HS-5 (cell line): Measurements from ENCODE around the gene CDC42EP3.

Experiments used
- DNase-seq: peaks from one replicate; pipeline ENCODE4 v3.0.0-alpha.2; 2012; ENCODE audit warnings: low read depth

CDC42EP3 gene, protein sequence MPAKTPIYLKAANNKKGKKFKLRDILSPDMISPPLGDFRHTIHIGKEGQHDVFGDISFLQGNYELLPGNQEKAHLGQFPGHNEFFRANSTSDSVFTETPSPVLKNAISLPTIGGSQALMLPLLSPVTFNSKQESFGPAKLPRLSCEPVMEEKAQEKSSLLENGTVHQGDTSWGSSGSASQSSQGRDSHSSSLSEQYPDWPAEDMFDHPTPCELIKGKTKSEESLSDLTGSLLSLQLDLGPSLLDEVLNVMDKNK

DNA sequence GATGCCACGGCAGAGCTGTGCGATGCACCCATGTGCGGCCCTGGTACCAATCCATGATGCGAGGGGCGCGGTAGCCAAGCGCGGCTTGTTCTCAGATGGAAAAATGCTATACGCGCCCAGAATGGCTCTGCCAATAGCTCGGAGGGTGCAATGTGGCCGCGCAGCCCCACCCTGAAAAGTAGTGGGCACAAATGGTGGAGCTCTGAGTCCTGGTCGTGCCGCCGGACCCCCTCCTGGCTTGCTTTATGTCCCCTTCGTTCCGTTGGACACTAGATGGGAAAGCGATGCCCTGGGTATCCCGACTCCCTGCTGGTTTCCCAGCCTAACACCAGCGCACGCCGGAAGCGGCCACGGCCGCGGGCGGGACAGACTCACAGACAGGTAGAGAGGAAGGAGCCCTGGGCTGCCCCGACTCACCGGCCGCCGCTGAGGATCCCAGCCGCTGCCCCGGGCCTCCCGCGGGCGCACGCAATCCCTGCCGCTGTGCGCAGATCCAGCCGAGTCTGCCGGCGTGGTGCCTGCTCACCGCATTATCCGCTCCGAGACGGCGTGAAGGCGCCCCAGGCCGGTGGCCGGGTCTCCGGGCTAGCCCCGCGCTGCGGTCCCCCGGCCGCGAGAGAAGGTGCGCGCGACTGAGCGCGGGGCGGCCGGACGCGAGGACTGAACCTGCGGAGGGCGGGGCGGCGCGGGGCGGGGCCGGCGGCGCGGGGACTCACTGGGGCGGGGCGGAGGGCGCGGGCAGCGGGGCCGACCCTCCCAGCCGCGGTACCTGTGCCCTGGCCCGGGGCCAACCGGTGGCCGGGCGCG, at the start of gene CDC42EP3:
Gene CDC42EP3 (minus strand): TSS at position 634 of the 807 bp plus-strand sequence. CDS start 25,055 bp downstream, outside the sequence.
- DNase-seq: no peak

DNA sequence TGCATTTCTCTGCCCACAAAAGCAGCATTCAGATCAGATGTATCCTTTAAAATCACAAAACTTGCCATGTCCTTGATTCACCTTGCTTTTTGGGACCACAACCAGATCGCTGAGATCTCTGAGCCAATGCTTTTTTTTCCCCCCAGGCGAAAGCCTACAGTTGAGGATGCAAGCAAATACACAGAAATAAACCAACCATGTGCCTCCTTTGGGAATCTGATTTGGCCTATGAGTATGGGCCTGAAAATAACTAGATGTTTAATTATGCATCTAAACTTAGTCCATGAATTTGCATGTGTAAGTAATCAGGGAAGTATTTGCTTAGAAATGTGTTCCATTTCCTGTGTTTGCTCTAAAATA, 49.7 kb upstream of the CDC42EP3 start:
- DNase-seq: no peak

DNA sequence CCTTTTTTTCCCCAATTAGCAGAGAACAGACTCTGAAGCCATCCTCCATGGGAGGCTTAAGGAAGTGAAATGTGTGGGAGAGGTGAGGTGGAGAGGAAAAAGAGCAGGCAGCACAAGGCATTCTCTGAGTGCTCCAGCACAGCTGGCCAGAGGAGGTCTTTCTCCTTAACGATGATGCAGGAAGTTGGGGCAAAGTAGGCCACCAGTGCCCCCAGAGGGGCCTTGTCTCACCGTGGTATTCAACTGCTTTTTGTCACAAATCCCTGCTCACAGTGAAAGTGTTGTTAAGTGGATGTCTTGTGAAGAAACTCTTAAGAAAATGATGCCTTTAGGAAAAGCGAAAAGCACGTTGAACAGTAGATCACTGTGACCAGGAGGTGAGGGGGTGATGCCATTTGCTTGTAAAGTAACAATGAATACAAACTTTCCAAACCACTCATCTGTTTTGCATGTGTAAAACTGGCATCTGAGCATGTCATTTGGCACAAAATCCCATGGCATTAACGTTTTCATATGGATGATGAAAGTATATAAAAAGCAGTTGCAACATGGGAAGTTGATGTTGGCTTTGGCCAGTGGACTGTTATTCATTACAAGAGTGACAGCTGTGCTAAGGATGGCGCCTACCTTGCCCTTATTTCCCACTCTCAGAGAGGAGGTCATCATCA, 49.2 kb upstream of the CDC42EP3 start:
- no peak for DNase-seq

DNA sequence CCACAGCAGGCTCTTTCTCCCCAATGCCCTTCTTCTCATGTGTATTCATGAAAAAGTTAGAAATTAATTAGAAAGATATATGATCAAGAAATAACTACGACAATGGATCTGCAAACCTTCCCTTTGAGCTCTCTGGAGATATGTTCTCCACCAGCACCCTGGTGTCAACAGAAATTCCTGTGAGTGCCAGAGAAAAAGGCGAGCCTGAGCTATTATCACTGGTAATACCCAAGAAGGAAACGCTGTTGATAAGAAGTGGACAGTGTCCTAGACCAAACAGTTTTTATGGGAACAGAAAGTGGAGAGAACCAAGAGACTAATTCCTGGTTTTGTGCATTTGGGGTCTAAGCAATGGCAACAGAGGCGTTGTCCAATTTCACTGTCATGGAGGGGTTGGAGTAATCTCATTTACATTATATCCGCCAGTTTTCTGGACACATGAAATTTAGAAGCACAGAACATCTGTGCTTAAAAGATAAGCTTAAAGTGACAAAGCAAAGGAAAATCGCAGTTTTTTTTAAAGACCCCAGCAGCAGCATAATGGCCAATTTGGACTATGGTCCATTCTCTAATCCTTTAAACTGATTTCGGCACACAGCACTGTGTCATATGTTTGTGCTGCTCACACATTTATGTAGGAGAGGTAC, 47.2 kb upstream of the CDC42EP3 start:
- no peak for DNase-seq

DNA sequence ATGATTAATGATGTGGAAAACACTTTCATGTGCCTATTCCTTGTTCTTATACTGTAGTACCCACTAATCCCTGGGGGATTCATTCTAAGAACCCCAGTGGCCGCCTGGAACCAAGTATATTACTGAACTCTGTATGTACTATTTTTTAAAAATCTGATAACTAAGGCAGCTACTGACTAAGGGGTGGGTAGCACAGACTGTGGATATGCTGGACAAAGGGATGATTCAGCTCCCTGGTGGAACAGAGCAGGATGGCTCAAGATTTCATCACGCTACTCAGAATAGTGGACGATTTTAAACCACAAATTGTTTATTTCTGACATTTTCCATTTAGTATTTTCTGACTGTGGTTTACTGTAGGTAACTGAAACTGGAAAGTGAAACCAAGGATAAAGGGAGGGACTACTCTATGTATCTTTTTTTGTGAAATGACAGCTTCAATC, 41.8 kb upstream of the CDC42EP3 start:
- DNase-seq: peak; percentile 86

DNA sequence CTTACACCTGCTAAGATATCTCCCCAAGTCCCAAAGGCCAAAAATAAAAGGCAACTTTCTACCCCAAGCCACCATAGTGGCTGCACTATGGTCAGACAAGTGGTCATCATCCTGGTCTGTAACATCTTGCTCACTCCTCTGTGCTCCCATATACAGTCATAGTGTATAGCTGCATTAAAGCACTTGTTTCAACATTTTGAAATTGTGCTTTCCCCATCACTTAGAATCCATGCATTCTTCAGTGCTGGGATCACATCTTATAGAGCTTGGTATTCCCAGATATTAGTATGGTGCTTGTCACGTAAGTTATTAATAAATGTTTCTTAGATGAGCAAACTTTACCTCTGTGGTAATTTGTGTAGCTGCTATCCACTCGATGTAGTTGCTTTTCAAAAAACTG, 40.4 kb upstream of the CDC42EP3 start:
- peak; percentile 93 for DNase-seq

DNA sequence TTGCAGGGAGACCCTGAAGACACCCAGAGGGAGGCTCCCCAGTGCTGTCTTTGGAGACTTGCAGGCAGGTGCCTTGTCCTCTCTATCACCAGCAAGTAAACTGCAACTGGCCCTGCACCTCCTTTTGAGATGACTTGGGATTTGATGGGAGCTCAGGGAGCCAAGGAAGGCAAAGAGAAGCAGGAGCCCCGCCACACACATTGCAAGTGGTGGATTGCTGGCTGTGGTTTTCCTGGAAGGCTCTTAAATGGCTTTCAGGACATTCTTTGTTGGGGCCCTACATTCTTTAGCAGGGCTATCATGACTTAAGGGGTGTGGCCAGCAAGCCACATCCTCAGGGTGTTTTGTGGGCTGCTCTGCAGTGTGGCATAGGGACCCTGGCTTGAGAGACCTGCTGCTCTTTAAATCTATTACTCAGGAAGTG, 39.9 kb upstream of the CDC42EP3 start:
- DNase-seq: peak; percentile 94

DNA sequence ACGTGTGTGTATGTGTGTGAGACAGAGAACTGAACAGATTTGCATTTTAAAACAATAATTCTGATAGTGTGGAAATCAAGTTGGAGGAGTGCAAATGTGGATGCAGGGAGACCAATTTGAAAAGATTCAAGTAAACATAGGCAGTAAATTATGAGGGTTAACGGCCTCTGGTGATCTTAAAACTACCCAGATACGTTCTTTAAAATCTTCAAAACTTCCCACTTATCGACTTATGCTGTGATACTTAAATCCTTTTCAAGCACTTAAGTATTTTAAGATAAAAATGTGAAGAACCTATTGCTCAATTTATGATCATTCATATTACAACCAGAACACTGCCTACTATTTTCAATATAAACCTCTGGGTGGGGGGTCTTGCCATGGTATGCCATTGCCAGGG, 37.7 kb upstream of the CDC42EP3 start:
- no peak for DNase-seq

DNA sequence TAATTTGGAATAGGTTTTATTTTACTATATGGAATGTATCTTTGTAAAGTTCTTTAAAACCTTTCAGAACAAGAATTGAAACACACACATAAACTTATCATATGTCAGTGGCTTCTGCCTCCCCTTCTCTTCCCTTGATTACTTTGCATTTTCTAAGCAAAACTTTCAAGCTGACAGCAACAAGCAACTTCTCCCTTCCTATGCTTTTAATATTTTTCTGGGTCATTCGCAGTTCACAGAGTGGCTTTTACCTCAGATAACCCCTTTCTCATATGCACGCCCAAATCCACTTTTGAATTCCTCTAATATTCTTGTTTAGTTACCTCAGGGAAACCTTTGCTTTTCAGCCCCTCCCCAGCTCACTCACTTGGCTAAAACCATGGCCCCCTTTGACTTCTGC, 36.7 kb upstream of the CDC42EP3 start:
- DNase-seq: no peak

DNA sequence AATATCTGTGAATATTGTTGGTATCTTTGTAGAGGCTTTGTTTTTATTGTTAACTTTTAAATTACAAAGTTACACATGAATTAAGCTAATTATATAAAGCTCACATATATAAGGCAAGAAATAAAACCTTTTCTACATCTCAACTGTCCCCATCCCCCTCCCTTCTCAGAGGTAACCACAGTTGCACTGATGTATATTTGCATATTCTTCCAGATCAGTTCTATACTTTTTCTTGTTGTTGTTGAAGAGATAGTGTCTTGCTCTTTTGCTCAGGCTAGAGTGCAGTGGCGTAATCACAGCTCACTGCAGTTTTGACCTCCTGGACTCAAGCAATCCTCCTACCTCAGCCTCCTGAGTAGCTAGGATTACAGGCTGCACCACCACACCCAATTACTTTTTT, 36.0 kb upstream of the CDC42EP3 start:
- no peak for DNase-seq

DNA sequence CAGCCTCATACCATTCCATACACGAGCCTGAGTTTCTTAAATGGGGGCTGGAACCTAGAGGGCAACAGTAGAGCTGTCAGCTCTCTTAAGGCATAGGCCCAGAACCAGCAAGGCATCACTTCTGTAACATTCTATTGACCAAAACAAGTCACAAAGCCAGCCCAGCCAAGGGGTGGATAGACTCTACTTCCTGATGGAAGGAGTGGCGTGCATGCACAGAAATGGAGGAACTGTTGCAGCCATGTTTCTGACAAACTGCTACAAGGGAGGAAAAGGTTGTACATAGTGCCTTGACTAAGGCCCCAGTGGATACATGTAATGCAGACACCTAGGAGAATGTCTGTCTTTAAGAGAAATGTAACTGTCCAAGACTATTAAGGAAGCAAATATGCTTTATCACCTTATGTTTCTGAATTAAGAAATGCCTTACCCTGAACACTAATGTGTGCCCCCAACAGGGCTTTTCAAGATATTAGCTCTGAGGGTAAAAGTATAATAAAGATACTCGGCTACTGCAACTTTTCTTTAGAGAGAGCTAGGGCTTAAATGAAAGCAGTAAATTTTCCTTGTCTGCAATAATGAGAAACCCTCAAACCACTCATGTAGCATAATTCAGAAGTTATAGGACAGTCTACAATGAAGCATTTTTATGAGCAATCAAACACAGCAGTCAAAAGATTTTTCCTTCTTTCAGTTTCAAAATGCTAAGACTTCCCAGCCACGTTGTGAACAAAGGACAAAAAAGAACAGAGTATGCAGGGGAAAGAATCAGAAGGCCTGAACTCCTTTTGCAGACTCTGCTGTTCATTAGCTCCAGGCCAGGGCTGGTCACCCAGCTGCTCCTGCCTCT, 35.1 kb upstream of the CDC42EP3 start:
- no peak for DNase-seq

DNA sequence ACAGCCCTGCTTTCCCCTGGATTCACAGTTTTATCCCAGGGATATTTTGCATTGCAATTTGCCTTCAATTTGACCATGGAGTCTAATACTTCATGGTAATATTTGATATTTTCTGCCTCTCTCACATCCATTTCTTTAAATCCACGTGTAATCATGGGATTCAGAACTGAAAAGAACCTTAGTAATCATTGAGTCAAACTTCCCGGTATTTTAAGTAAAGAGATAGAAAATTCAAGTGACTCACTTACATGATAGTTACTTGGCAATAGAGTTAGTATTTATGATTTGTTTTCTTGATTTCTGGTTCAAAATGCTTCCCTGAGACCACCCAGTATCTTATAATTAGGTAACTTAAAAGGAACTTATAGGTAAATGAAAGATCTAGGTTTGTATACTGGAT, 33.7 kb upstream of the CDC42EP3 start:
- DNase-seq: no peak

DNA sequence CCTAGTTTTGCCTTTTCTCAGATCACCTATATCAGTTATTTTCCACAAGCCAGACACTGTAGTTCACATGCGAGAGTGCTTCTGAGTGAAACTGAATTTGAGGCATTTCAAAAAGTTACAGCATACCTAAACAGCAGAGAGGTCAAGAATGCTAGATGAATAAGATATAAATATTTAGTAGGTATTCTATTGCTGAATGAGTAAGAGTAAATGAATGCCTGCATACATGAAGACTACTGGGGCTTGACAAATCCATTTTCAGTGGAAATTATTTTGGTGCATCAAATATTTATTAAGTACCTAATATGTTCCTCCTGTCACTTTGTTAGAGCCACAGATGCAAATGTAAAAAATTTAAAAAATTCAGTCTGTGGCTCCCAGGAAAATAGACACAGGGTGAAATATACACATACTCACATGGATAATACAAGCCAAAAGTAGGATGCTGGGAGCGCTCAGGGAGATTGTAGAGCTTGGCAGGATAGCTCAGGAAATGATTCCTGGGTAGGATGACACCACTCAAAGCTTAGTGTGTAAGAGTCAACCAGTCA, 27.6 kb upstream of the CDC42EP3 start:
- peak; percentile 53 for DNase-seq

DNA sequence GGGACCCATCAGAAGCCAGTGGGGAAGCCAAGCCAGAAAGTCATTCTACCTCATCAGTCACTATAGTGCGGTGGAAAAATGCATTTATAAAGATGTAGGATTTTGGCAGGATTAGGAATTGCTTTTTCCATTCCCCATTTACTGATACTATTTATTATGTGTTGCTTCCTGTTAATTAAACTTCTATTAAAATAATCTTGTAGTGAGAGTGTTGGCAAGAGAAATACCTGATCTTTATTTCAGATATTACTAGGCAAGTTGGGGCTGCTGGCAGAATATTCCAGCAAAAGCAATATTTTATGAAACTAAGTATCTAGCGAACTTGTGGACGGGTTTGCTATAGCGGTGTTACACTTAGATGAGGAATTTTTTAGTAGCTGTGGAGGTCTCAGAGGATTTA, 23.9 kb upstream of the CDC42EP3 start:
- no peak for DNase-seq

DNA sequence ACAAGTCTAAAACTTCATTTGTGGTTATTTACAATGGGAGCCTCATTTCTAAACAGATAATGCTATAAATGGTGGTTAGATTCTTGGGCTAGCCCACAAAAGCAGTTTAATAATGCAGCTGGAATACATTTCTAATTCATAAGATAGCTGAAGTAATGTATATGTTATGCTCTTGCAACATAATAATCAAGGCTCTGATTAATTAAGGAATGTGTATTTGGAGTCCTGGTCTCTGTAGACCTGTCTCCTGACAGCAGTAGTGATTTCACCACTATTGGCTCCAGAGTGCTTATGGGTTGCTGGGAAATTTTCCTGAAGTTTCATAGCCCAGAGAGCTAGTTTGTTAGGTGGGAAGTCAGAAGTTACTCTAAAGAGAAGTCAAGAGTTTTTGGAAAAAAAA, 21.3 kb upstream of the CDC42EP3 start:
- no peak for DNase-seq

DNA sequence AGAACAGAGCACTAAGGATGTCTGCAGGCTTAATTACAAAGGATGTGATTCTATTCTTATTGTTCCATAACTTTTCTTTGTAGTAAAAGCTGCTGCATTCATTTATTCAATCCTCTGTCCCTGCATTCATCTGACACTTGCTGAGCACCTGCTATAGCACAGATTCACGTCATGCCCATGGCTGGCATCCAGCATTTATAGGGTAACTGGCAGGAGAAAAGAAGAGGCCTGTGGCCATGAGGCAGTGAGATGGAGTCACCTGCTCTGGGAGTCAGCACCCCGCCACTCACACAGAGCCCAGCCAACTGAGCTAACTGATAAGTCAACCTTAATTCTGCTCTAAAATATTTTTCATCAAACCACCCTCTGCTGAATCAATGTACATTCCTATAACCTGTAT, 18.3 kb upstream of the CDC42EP3 start:
- no peak for DNase-seq

DNA sequence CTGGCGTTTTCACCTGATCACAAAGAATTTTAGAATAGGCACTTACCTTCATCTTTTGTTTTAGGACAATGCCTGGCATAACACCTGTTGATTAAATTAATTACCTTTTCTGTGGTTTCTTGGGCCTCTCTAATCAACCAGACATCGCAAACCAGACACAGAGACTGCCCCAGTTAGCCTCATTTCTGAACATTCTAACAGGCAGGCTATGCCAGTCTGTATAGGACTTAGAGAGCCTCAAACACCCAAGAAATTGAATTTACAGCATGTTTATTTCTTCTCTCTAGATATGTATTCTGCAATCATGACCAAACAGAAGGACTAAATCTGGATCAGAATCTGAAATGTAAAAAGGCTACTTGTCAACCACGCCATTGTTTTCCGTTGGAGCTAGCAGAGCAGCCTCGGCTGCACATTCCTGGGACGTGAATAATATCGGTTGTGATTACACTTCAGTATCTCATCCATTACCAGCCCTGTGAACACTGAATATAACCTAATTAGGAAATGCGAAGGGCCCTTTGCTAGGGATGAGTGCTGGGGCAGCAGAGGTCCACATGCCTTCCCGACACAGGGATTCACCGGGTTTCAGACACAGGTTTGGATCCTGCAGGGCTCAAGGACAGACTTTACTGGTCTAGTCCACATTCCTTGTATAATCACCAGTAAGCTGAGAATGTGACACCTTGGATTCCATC, 17.5 kb upstream of the CDC42EP3 start:
- DNase-seq: peak; percentile 85

DNA sequence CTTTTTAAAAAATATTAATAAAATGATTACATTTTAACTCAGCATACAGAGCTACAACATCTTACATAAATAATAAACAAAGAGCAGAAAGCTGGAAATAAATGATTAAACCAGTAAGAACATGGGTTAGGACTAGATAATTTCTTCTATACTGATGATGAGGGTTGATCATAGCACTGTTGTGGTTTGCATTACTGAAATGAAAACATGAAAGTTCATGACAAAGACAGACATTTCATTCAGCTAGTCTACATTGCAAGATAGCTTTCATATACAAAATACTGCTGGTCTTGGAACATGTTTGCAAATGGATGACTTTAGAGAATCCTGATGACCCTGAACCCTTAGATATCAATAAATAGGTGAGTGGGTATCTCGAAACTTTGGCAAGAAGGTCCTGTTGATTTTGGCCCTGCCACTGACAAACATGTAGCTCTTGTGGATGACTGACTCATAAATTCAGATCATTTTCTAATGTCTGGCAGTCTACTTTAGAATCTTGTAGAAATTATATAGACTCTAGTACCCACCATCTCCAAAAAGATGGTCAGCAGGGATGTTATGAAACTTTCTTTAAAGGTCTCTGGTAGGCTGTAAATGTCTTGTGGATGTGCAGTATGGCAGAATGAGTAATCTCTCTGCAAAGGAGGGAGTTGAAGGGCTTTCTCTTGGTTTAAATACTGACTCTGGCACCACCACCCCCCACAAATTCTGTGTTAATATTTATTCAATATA, 15.5 kb upstream of the CDC42EP3 start:
- DNase-seq: no peak

DNA sequence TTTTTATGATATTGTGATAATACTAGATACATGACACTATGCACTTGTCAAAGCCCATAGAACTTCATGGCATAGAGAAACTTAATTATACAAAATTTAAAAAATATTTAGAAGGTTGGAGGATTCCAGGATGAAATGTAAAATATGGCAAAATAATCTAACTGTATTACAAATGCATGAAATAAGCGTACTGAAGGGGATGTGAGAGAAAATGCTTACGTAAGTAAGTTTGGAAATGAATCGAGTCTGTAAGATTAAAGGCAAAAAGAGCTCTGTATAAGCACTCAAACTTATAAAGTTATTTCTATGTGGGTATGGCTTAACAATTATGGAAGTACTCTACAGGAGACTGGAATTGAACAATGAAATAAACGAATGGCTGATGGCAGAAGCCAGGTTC, 13.4 kb upstream of the CDC42EP3 start:
- no peak for DNase-seq
